ENCODE data around the gene AUTS2.

DNA sequence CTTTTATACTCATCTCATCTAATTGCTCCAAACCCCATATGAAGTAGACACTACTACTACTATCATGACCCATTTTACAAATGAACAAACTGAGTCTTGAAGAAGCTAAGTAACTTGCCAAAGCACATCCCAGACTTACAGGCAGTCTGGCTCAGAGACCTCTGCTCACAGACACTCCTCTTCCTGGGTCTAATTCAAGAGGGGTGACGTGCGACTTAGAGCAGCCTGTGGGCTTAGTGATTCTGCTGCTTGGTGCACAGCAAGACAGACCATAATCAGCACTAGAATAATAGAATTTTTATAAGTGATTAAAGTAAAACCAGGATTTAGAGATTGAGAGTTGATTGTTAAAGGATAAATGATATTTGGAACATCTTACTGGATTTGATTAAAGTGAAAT lies 750.8 kb downstream of the AUTS2 start:
- TF ChIP-seq, protein P1, sequence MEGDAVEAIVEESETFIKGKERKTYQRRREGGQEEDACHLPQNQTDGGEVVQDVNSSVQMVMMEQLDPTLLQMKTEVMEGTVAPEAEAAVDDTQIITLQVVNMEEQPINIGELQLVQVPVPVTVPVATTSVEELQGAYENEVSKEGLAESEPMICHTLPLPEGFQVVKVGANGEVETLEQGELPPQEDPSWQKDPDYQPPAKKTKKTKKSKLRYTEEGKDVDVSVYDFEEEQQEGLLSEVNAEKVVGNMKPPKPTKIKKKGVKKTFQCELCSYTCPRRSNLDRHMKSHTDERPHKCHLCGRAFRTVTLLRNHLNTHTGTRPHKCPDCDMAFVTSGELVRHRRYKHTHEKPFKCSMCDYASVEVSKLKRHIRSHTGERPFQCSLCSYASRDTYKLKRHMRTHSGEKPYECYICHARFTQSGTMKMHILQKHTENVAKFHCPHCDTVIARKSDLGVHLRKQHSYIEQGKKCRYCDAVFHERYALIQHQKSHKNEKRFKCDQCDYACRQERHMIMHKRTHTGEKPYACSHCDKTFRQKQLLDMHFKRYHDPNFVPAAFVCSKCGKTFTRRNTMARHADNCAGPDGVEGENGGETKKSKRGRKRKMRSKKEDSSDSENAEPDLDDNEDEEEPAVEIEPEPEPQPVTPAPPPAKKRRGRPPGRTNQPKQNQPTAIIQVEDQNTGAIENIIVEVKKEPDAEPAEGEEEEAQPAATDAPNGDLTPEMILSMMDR (IDR thresholded peaks at IDR 0.05): no peak
- TF ChIP-seq POLR2A (IDR thresholded peaks at IDR 0.05): no peak
